Endothelial cell of umbilical vein (primary cell): Measurements from ENCODE around the gene SH3GL1. TPM values are rescaled to one million over a fixed set of nuclear protein-coding genes. Genes with fewer than 3 reads are reported as not detected.

Experiments used
- BruUV-seq: library from RNA; stranded (reverse); fragments of 400-500 nt; replicated peaks from 2 replicates; lab custom pipeline; 2021; lab: Mats Ljungman, UMichigan
- CTCF ChIA-PET: fragments of 300-600, 350-600 bp; sonication (Branson Sonifier 250); formaldehyde crosslinking; loops from one replicate; lab custom pipeline; 2021; ENCODE audit warnings: antibody characterized with exemption, inconsistent platforms; lab: Charles Lee
- POLR2A ChIA-PET: fragments of 300-600, 350-600 bp; sonication (Branson Sonifier 250); formaldehyde crosslinking; loops from one replicate; lab custom pipeline; 2021; ENCODE audit warnings: antibody characterized with exemption, inconsistent platforms; lab: Charles Lee
- DNase-seq: peaks from one replicate; pipeline ENCODE4 v3.0.0-alpha.2; 2011; ENCODE audit warnings: low read depth, low spot score
- FAIRE-seq: peaks from 2 replicates; lab custom pipeline; 2011; peaks lifted over from hg19 to GRCh38; lab: Jason Lieb, UNC
- H2AFZ ChIP-seq: 2 replicates; pipeline ENCODE4 v1.6.0; 2012; ENCODE audit warnings: low read depth, low read length, control low read depth, inconsistent platforms
- H3K27ac ChIP-seq: 2 replicates; pipeline ENCODE4 v1.5.1; 2011; ENCODE audit warnings: low read depth, mild to moderate bottlenecking, control low read depth, low read length, moderate library complexity; ENCODE audit not compliant: insufficient read depth
- H3K27me3 ChIP-seq, 2 experiments: 2 replicates each; pipeline versions ENCODE4 v1.6.0 to v1.6.1; 2011; ENCODE audit warnings: low read length in 2 of 2, mixed read lengths in 1 of 2; ENCODE audit not compliant: control insufficient read depth in 2 of 2, insufficient read depth in 2 of 2
- H3K36me3 ChIP-seq, 2 experiments: 2 replicates in 1 of 2; 3 replicates in 1 of 2; pipeline ENCODE4 v1.5.1; 2011; ENCODE audit warnings: low read length in 2 of 2, mild to moderate bottlenecking in 1 of 2, moderate library complexity in 1 of 2; ENCODE audit not compliant: control insufficient read depth in 2 of 2, insufficient read depth in 2 of 2; ENCODE audit errors: extremely low read depth in 1 of 2
- H3K4me1 ChIP-seq: 3 replicates; pipeline ENCODE4 v1.5.1; 2011; ENCODE audit warnings: mild to moderate bottlenecking, low read length; ENCODE audit not compliant: control insufficient read depth, insufficient read depth; ENCODE audit errors: extremely low read depth
- H3K4me2 ChIP-seq: 2 replicates; pipeline ENCODE4 v1.6.1; 2011; ENCODE audit warnings: low read length, control low read depth, mixed read lengths; ENCODE audit not compliant: insufficient read depth
- H3K4me3 ChIP-seq, 3 experiments: fragments of 200-600 bp in 1 of 3; sonication (generic), shearing (Covaris generic) in 1 of 3; replicated peaks in 1 of 3; 2 replicates each; pipeline ENCODE4 v1.5.1; 2011 to 2016; ENCODE audit warnings: control low read depth in 3 of 3, low read length in 3 of 3, mild to moderate bottlenecking in 2 of 3, inconsistent platforms in 1 of 3, low read depth in 1 of 3, moderate library complexity in 1 of 3; ENCODE audit not compliant: insufficient read depth in 1 of 3
- H3K79me2 ChIP-seq: 2 replicates; pipeline ENCODE4 v1.6.0; 2012; ENCODE audit warnings: low read length, inconsistent platforms; ENCODE audit not compliant: control insufficient read depth, insufficient read depth
- H3K9ac ChIP-seq: replicated peaks from 2 replicates; pipeline ENCODE3; 2011; ENCODE audit warnings: low read length, control low read depth; ENCODE audit not compliant: insufficient read depth; ENCODE audit errors: extremely low read depth
- H3K9me1 ChIP-seq: replicated peaks from 3 replicates; pipeline ENCODE4 v1.6.0; 2011; ENCODE audit warnings: mild to moderate bottlenecking, low read length; ENCODE audit not compliant: control insufficient read depth, insufficient read depth; ENCODE audit errors: extremely low read depth
- H3K9me3 ChIP-seq: replicated peaks from 2 replicates; pipeline ENCODE4 v1.5.1; 2012; ENCODE audit warnings: low read length, inconsistent platforms; ENCODE audit not compliant: control insufficient read depth, insufficient read depth
- H4K20me1 ChIP-seq: replicated peaks from 2 replicates; pipeline ENCODE3; 2011; ENCODE audit warnings: mild to moderate bottlenecking, low read length; ENCODE audit not compliant: control insufficient read depth, insufficient read depth; ENCODE audit errors: extremely low read depth
- CTCF ChIP-seq, 2 donors: IDR thresholded peaks; 1 replicate in 1 of 2; 2 replicates in 1 of 2; pipeline ENCODE4 v1.5.1; 2011; ENCODE audit warnings: low read length in 2 of 2, mild to moderate bottlenecking in 2 of 2, moderate library complexity in 2 of 2, control low read depth in 1 of 2, inconsistent platforms in 1 of 2, low read depth in 1 of 2; ENCODE audit not compliant: insufficient read depth in 1 of 2; ENCODE audit errors: extremely low read depth in 1 of 2
- EZH2 ChIP-seq: IDR thresholded peaks from 2 replicates; pipeline ENCODE4 v1.6.1; 2012; ENCODE audit warnings: borderline replicate concordance, low read depth, mild to moderate bottlenecking, moderate library complexity, low read length, inconsistent platforms; ENCODE audit not compliant: severe bottlenecking
- FOS ChIP-seq: IDR thresholded peaks from 2 replicates; pipeline ENCODE4 v1.6.1; 2011; ENCODE audit warnings: mild to moderate bottlenecking, low read length, moderate library complexity, borderline replicate concordance; ENCODE audit not compliant: insufficient read depth
- GATA2 ChIP-seq: IDR thresholded peaks from 2 replicates; pipeline ENCODE4 v1.7.0; 2011; ENCODE audit warnings: low read depth, mild to moderate bottlenecking, moderate library complexity, mixed read lengths, low read length; ENCODE audit not compliant: insufficient read length, insufficient read depth
- JUN ChIP-seq: IDR thresholded peaks from 2 replicates; pipeline ENCODE4 v1.6.1; 2011; ENCODE audit warnings: borderline replicate concordance, low read depth; ENCODE audit not compliant: insufficient read length, insufficient read depth
- MYC ChIP-seq: IDR thresholded peaks from one replicate; pipeline ENCODE4 v1.6.1; 2011; ENCODE audit warnings: mild to moderate bottlenecking, low read depth, low read length
- POLR2A ChIP-seq: IDR thresholded peaks from 2 replicates; pipeline ENCODE4 v1.6.1; 2012; ENCODE audit warnings: low read depth, mild to moderate bottlenecking, control low read depth, low read length
- POLR2AphosphoS5 ChIP-seq: IDR thresholded peaks from 2 replicates; pipeline ENCODE4 v1.6.1; 2012; ENCODE audit warnings: low read depth, mild to moderate bottlenecking, control low read depth, low read length, moderate library complexity; ENCODE audit not compliant: insufficient read depth
- dilution Hi-C: fragments of 300-500 bp; cut with MboI; formaldehyde crosslinking; loops from one replicate; pipeline ENCODE4 v1.15.0; 2019; ENCODE audit warnings: low sequenced_read_pairs; ENCODE audit not compliant: extremely low pct_ligation_motif_present
- intact Hi-C: fragments of 100-400 bp; cut with micrococcal nuclease; formaldehyde crosslinking; loops from one replicate; pipeline ENCODE4 v1.10.0; 2022
- polyA plus RNA-seq, 4 experiments: library from polyadenylated mRNA; depleted of rRNA in 3 of 4; stranded (reverse) in 3 of 4; unstranded in 1 of 4; fragments of >200 nt; gene quantifications; 2 replicates each; pipeline versions ENCODE4 v1.2.1 to v1.2.3, GENCODE V29; 2011 to 2012; ENCODE audit warnings: missing spikeins in 1 of 4
- total RNA-seq: library from RNA; stranded (reverse); gene quantifications from 2 replicates; pipeline ENCODE4 v1.2.3, GENCODE V29; 2021
- TF ChIP-seq, protein P1 (sequence below): IDR thresholded peaks from 2 replicates; pipeline ENCODE4 v1.6.1; 2011; ENCODE audit not compliant: insufficient read depth, insufficient read length

The SH3GL1 gene
- total and polyA plus RNA-seq, 2 donors (not counting 3 experiments of a cell fraction or from before 2014, with no cell fraction given): 143 to 145 TPM

GRCh38 chr19:4354282-4354681, 46.1 kb downstream of the SH3GL1 start:
- dilution Hi-C loops: no loop called here
- H3K36me3 ChIP-seq: peaks cover 0 to 8% of the 10 kb centered on the region in 2 experiments
- H3K79me2 ChIP-seq: no peaks in the 10 kb centered on the region
- no peaks in the 10 kb centered on the region for H3K9me1 ChIP-seq
- no peaks in the 10 kb centered on the region for H4K20me1 ChIP-seq
- H2AFZ ChIP-seq: no peak overlapping the region
- H3K4me1 ChIP-seq: no peaks in the 10 kb centered on the region
- no peaks in the 10 kb centered on the region for H3K27me3 ChIP-seq
- DNase-seq (no peak), FAIRE-seq (no peak)
- CTCF ChIA-PET: interaction anchor here (5.0 kb wide), 1 partner anchor 87 kb away, joined by 120 read pairs; no protein-coding TSS in a partner anchor
- H3K27ac ChIP-seq: no peak overlapping the region
- intact Hi-C loops: no loop called here
- no peaks in the 10 kb centered on the region for H3K9me3 ChIP-seq
- no peak overlapping the region for H3K4me2 ChIP-seq
- POLR2A ChIA-PET: interaction anchor here (1.1 kb wide), 1 partner anchor 11 kb away, joined by 3 read pairs; the partner anchor contains the start of gene MPND
- no TSS peak for BruUV-seq
- no peak for TF ChIP-seq GATA2
- TF ChIP-seq, protein P1, sequence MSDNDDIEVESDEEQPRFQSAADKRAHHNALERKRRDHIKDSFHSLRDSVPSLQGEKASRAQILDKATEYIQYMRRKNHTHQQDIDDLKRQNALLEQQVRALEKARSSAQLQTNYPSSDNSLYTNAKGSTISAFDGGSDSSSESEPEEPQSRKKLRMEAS: no peak
- no peak for TF ChIP-seq POLR2A
- TF ChIP-seq JUN: no peak
- TF ChIP-seq POLR2AphosphoS5: no peak
- TF ChIP-seq EZH2: no peak
- no peak for TF ChIP-seq FOS
- TF ChIP-seq CTCF (IDR thresholded peaks at IDR 0.05; ENCODE audit: extremely low read depth in 1 of 2, insufficient read depth in 1 of 2, low read depth in 1 of 2, low read length in 2 of 2): no peak
- no peak for TF ChIP-seq MYC
- H3K9ac ChIP-seq: no peak overlapping the region
- no peak overlapping the region for H3K4me3 ChIP-seq
